Muscle of back (tissue), 11 donors: Measurements from ENCODE around the gene UBTD1. TPM values are rescaled to one million over a fixed set of nuclear protein-coding genes. Genes with fewer than 3 reads are reported as not detected.
"Not testable (repeated sequence)": the region's sequence is repeated elsewhere in the genome, so short reads cannot be mapped to it uniquely, and the experiment has no call there.

Experiments used
- DNase-seq, 3 donors: peaks; one replicate each; pipeline versions ENCODE4 v3.0.0 to v3.0.0-alpha.2; 2013
- polyA plus RNA-seq, 10 donors: library from polyadenylated mRNA; unstranded; fragments of 120-200 nt; gene quantifications; one replicate each; pipeline ENCODE4 v1.2.1, GENCODE V29; 2013; ENCODE audit not compliant: insufficient read length in 10 of 10

The UBTD1 gene
- polyA plus RNA-seq, 10 donors, result 11.3 to 17.3 (median 14.0) TPM

- peak in 1 of 3 donors; percentile 44 for DNase-seq
Observed at GRCh38 chr10:97511711-97512440, 13.2 kb downstream of the UBTD1 start.

DNA sequence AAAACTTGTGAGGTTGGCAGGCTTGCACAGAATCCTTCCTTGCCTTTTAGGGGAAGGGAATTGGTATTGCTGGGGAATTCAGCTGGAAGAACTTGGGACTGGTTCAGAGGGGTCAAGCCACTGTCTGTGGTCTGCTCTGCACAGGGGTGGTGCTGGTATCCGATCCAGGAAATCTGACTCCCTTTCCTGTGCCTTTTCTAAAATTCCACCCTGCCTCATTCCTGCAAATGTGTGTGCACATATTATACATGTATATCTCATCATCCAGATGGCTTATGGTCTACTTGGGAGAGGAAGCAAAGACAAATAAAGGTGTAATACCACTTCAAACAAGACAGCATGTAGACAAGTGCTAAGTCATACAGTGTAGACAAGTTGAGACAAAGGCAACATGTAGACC is 14.3 kb downstream of the UBTD1 start:
- no peak for DNase-seq

DNA sequence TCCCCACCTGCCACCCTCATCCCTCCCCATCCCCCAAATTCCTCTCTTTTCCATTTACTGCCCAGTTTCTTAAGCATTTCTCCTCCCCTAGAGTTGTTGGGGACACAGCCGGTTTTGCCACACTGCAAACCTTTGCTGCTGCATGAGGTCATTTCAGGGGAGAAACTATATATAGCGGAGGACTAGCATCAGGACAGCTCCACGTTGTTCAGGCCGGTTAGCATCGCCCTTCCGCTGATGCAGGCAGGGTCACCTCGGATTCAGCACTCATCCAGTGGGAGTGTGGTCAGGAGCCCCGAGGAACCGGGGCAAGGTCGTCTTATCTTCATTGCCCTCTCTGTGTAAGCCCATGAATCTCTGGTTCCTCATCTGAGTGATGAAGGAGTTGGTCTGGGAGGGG is 15.6 kb downstream of the UBTD1 start:
- DNase-seq, result no peak

GRCh38 chr10:97515271-97515978 is 16.7 kb downstream of the UBTD1 start:
- DNase-seq, result peak in 1 of 3 donors; percentile 64

- no peak for DNase-seq
Observed at GRCh38 chr10:97517096-97517750, 18.5 kb downstream of the UBTD1 start.

GRCh38 chr10:97517778-97518300 is 19.1 kb downstream of the UBTD1 start:
- DNase-seq, result no peak

DNA sequence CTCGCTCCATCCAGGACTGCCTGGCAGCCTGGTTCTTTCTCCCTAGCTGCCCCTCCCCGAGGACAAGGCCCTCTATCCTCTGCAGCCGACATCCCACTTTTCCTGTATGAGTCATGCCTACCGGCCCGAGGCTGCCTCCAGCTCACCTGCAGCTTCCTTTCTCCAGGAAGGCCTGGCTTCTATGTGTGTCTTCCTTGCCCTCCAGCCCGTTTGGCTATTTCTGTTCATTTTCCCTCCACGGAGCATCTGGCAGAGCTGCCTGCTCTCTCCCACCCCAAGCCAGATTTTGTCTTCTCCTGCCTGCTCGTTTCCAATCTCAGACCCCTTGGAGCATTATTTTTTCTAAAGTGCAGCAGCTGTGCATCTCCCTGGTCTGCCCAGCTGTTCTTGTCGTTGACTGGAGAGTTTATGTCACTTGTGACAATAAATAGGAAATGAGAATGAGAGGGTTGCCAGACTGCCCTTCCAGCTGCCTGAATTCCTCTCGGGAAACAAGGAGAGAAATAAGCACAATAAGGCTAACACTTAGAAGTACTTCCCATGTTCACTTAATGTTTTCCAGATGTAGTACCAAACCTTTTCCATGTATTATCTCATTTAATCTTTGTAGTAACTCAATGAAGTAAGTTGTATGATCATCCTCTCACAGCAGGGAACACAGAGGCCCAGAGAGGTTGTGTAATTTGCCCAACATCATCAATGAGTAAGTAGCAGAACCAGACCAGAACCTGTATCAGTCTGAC is 19.7 kb downstream of the UBTD1 start:
- DNase-seq, result peak in 2 of 3 donors; percentile 70 to 86

GRCh38 chr10:97519342-97519741 is 20.6 kb downstream of the UBTD1 start:
- DNase-seq, result no peak

DNA sequence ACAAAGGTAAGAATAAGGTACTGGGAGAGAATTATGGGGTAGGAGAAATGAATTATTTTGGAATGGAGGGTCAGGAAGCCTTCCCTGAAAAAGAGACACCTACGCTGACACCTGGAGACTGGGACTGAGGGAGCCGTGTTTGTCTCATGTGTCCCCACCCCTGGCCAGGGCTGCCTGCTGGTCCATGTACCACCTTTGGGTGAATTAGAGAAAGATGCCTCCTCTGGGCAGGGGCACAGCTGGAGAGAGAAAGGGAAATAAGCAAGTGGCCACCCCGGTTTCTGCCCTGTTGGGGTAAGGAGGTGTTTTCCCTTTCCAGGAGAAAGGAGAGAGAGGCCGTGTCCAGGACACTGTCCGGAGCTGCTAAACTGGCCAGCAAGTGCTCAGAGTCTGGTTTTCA is 21.8 kb downstream of the UBTD1 start:
- no peak for DNase-seq

GRCh38 chr10:97520978-97521761 is 22.4 kb downstream of the UBTD1 start:
- DNase-seq, result no peak

GRCh38 chr10:97522071-97522470 is 23.3 kb downstream of the UBTD1 start:
- no peak for DNase-seq

- no peak for DNase-seq
Observed at GRCh38 chr10:97522937-97523336, 24.2 kb downstream of the UBTD1 start.

- DNase-seq, result no peak
Observed at GRCh38 chr10:97525086-97525485, 26.4 kb downstream of the UBTD1 start.

DNA sequence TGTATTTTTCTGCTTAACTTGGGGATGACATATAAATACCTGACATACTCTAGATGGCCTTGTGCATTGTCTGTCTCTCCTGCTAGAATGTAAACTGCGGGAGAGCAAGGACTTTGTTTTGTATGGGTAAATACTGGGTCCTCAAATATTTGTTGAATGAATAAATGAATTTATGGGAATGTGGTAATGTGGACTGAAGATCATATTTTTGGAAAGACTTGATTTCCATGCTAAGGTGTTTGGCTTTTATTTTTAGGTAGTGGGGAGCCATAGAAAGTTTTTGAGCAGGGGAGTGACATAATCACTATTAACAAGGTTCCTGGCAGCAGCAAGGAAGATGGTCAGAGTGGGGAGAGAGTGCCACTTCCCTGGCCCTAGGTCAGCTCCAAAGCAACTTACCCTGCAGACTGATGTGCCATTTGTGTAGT is 27.0 kb downstream of the UBTD1 start:
- no peak for DNase-seq

DNA sequence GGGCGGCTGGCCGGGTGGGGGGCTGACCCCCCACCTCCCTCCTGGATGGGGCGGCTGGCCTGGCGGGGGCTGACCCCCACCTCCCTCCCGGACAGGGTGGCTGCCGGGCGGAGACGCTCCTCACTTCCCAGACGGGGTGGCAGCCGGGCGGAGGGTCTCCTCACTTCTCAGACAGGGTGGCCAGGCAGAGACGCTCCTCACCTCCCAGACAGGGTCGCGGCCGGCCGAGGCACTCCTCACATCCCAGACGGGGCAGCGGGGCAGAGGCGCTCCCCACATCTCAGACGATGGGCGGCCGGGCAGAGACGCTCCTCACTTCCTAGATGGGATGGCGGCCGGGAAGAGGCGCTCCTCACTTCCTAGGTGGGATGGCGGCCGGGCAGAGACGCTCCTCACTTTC is 30.2 kb downstream of the UBTD1 start:
- not testable (repeated sequence) for DNase-seq

- DNase-seq, result no peak
Observed at GRCh38 chr10:97529685-97530465, 31.2 kb downstream of the UBTD1 start.

DNA sequence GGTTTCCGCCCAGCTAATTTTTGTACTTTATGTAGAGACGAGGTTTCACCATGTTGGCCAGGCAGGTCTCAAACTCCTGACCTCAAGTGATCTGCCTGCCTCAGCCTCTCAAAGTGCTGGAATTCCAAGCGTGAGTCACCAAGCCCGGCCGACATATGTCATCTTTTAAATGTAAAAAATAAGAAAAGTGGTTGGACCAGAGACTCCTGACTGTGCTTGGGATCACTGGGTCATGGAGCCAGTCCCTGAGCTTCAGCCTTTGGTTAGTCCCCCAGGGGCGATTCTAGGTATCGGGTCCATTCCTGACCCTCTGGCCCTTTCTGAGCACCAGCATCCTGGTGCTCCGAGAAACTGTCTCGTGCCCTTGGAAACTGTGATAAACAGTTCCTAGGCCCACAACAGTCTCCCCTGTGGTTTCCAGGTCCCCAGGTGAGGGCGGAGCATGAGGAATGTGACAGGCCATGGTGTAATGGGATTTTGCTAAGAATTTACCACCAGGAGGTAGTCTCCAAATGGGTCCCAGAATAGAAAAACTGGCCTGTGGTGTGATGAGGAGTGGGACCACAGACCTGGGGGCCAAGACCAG is 32.8 kb downstream of the UBTD1 start:
- DNase-seq, result no peak

DNA sequence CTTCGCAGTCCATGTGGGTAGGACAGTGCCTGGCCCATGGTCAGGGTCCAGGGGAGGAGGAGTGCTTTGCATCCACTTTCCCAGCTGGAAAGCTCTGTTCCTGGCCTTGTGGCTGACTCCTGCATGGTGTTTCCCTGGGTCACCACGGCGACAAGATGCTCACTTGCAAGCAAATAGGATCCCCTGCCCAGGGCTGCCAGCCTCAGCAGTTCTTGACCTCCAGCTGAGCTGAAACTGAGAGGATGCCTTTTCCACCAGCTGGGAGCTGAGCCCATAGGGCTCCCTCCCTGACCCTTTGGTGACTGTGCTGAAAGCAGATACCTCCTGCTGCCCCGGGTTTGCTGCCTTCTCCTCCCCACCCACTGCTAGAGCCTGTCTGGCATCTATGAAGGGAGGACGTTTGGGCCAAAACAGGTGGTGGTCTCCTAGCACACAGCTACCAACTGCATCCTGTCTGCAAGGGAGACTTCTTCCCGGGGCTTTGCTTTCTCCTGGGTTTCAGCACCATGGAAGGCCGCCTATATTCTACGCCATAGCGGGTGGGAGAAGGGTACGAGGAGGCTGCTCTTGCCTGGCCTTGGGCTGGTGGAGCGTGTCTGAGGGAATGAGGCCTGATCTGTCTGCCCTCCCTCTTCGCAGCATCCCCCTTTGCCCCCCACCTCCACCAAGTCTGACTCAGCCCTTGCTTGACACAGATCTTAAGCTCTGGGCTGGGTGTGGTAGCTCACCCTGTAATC is 34.4 kb downstream of the UBTD1 start:
- DNase-seq, result no peak

- DNase-seq, result no peak
Observed at GRCh38 chr10:97533888-97534287, 35.2 kb downstream of the UBTD1 start.
